Measurements from ENCODE around the gene MYRFL. TPM values are rescaled to one million over a fixed set of nuclear protein-coding genes. Genes with fewer than 3 reads are reported as not detected.
A peak's percentile ranks its signal among the peaks of the same experiment; 100 is the strongest.

The MYRFL gene
- total and polyA plus RNA-seq, 9 donors = 0.21 to 0.94 (median 0.41) TPM

GRCh38 chr12:69922999-69923398 lies 98.0 kb downstream of the MYRFL start:
- Histone ChIP-seq H3K4me1 (ENCODE audit: control insufficient read depth, insufficient read depth, low read length) (peaks cover 6% of the 10 kb centered on the region), H3K27ac (ENCODE audit: low read length) (no peak overlapping the region), H3K9me3 (replicated peaks; ENCODE audit: control insufficient read depth, low read depth, low read length) (no peaks in the 10 kb centered on the region), H3K36me3 (ENCODE audit: control insufficient read depth, insufficient read depth, low read length) (no peaks in the 10 kb centered on the region), H3K27me3 (ENCODE audit: control insufficient read depth, insufficient read depth, low read length) (no peaks in the 10 kb centered on the region), H3K4me3 (ENCODE audit: low read length) (no peak overlapping the region)
- DNase-seq = no peak

GRCh38 chr12:69925291-69925690 lies 100.3 kb downstream of the MYRFL start:
- H3K4me1 ChIP-seq (ENCODE audit: control insufficient read depth, insufficient read depth, low read length) = no peaks in the 10 kb centered on the region
- H3K4me3 ChIP-seq (ENCODE audit: low read length) = no peak overlapping the region
- no peaks in the 10 kb centered on the region for H3K36me3 ChIP-seq (ENCODE audit: control insufficient read depth, insufficient read depth, low read length)
- no peaks in the 10 kb centered on the region for H3K27me3 ChIP-seq (ENCODE audit: control insufficient read depth, insufficient read depth, low read length)
- 82% methylated on average over 2 of the region's 2 CpGs for WGBS (ENCODE audit: insufficient coverage)
- DNase-seq = no peak
- no peak overlapping the region for H3K27ac ChIP-seq (ENCODE audit: low read length)
- H3K9me3 ChIP-seq (replicated peaks; ENCODE audit: control insufficient read depth, low read depth, low read length) = no peaks in the 10 kb centered on the region

- no peaks in the 10 kb centered on the region for H3K9me3 ChIP-seq (replicated peaks; ENCODE audit: control insufficient read depth, low read depth, low read length)
- no peak overlapping the region for H3K27ac ChIP-seq (ENCODE audit: low read length)
- no peaks in the 10 kb centered on the region for H3K27me3 ChIP-seq (ENCODE audit: control insufficient read depth, insufficient read depth, low read length)
- no peaks in the 10 kb centered on the region for H3K4me1 ChIP-seq (ENCODE audit: control insufficient read depth, insufficient read depth, low read length)
- H3K4me3 ChIP-seq (ENCODE audit: low read length) = no peak overlapping the region
- no peak for DNase-seq
- no peaks in the 10 kb centered on the region for H3K36me3 ChIP-seq (ENCODE audit: control insufficient read depth, insufficient read depth, low read length)
- 90% methylated on average over 3 of the region's 4 CpGs for WGBS (ENCODE audit: insufficient coverage)
Measured at GRCh38 chr12:69927164-69927563, 102.1 kb downstream of the MYRFL start.

- no peak for DNase-seq
- Histone ChIP-seq H3K9me3 (replicated peaks; ENCODE audit: control insufficient read depth, low read depth, low read length) (no peaks in the 10 kb centered on the region), H3K27me3 (ENCODE audit: control insufficient read depth, insufficient read depth, low read length) (no peaks in the 10 kb centered on the region), H3K27ac (ENCODE audit: low read length) (no peak overlapping the region), H3K4me3 (ENCODE audit: low read length) (no peak overlapping the region), H3K36me3 (ENCODE audit: control insufficient read depth, insufficient read depth, low read length) (no peaks in the 10 kb centered on the region), H3K4me1 (ENCODE audit: control insufficient read depth, insufficient read depth, low read length) (peaks cover 5% of the 10 kb centered on the region)
- 62% methylated on average over 2 of the region's 2 CpGs for WGBS (ENCODE audit: insufficient coverage)
Measured at GRCh38 chr12:69929125-69929524, 104.1 kb downstream of the MYRFL start.

- no CpG with 5 or more reads among the region's 3 CpGs for WGBS (ENCODE audit: insufficient coverage)
- Histone ChIP-seq H3K27ac (ENCODE audit: low read length) (no peak overlapping the region), H3K36me3 (ENCODE audit: control insufficient read depth, insufficient read depth, low read length) (no peaks in the 10 kb centered on the region), H3K4me3 (ENCODE audit: low read length) (no peak overlapping the region), H3K9me3 (replicated peaks; ENCODE audit: control insufficient read depth, low read depth, low read length) (no peaks in the 10 kb centered on the region), H3K27me3 (ENCODE audit: control insufficient read depth, insufficient read depth, low read length) (no peaks in the 10 kb centered on the region), H3K4me1 (ENCODE audit: control insufficient read depth, insufficient read depth, low read length) (peaks cover 5% of the 10 kb centered on the region)
- DNase-seq = no peak
Measured at GRCh38 chr12:69929531-69929930, 104.5 kb downstream of the MYRFL start.

- Histone ChIP-seq H3K9me3 (replicated peaks; ENCODE audit: control insufficient read depth, low read depth, low read length) (no peaks in the 10 kb centered on the region), H3K27me3 (ENCODE audit: control insufficient read depth, insufficient read depth, low read length) (no peaks in the 10 kb centered on the region), H3K4me3 (ENCODE audit: low read length) (no peak overlapping the region), H3K36me3 (ENCODE audit: control insufficient read depth, insufficient read depth, low read length) (no peaks in the 10 kb centered on the region), H3K27ac (ENCODE audit: low read length) (no peak overlapping the region), H3K4me1 (ENCODE audit: control insufficient read depth, insufficient read depth, low read length) (peaks cover 17% of the 10 kb centered on the region)
- peak; percentile 42 for DNase-seq
- no CpG with 5 or more reads among the region's 2 CpGs for WGBS (ENCODE audit: insufficient coverage)
Measured at GRCh38 chr12:69931569-69931968, 106.5 kb downstream of the MYRFL start.

GRCh38 chr12:69932154-69932553 lies 107.1 kb downstream of the MYRFL start:
- Histone ChIP-seq H3K4me1 (ENCODE audit: control insufficient read depth, insufficient read depth, low read length) (peaks cover 17% of the 10 kb centered on the region), H3K27me3 (ENCODE audit: control insufficient read depth, insufficient read depth, low read length) (no peaks in the 10 kb centered on the region), H3K27ac (ENCODE audit: low read length) (no peak overlapping the region), H3K4me3 (ENCODE audit: low read length) (no peak overlapping the region), H3K9me3 (replicated peaks; ENCODE audit: control insufficient read depth, low read depth, low read length) (no peaks in the 10 kb centered on the region), H3K36me3 (ENCODE audit: control insufficient read depth, insufficient read depth, low read length) (no peaks in the 10 kb centered on the region)
- WGBS (ENCODE audit: insufficient coverage) = no CpG with 5 or more reads among the region's 2 CpGs
- no peak for DNase-seq

GRCh38 chr12:69932676-69933552 lies 107.9 kb downstream of the MYRFL start:
- H3K27ac ChIP-seq (ENCODE audit: low read length) = no peak overlapping the region

GRCh38 chr12:69934011-69934410 lies 109.0 kb downstream of the MYRFL start:
- no peaks in the 10 kb centered on the region for H3K27me3 ChIP-seq (ENCODE audit: control insufficient read depth, insufficient read depth, low read length)
- DNase-seq = no peak
- no peak overlapping the region for H3K27ac ChIP-seq (ENCODE audit: low read length)
- 96% methylated on average over 4 of the region's 4 CpGs for whole genome bisulfite sequencing (ENCODE audit: insufficient coverage)
- H3K4me3 ChIP-seq (ENCODE audit: low read length) = no peak overlapping the region
- H3K36me3 ChIP-seq (ENCODE audit: control insufficient read depth, insufficient read depth, low read length) = no peaks in the 10 kb centered on the region
- peaks cover 17% of the 10 kb centered on the region for H3K4me1 ChIP-seq (ENCODE audit: control insufficient read depth, insufficient read depth, low read length)
- H3K9me3 ChIP-seq (replicated peaks; ENCODE audit: control insufficient read depth, low read depth, low read length) = no peaks in the 10 kb centered on the region

More at GRCh38 chr12:69932676-69933552, 107.9 kb downstream of the MYRFL start:
- Histone ChIP-seq H3K4me3 (ENCODE audit: low read length) (no peak overlapping the region), H3K27me3 (ENCODE audit: control insufficient read depth, insufficient read depth, low read length) (no peaks in the 10 kb centered on the region), H3K4me1 (ENCODE audit: control insufficient read depth, insufficient read depth, low read length) (peaks cover 17% of the 10 kb centered on the region), H3K9me3 (replicated peaks; ENCODE audit: control insufficient read depth, low read depth, low read length) (no peaks in the 10 kb centered on the region), H3K36me3 (ENCODE audit: control insufficient read depth, insufficient read depth, low read length) (no peaks in the 10 kb centered on the region)
- DNase-seq = no peak
- 87% methylated on average over 4 of the region's 6 CpGs for WGBS (ENCODE audit: insufficient coverage)

GRCh38 chr12:69935651-69936100 lies 110.6 kb downstream of the MYRFL start:
- no peak overlapping the region for H3K4me3 ChIP-seq (ENCODE audit: low read length)
- H3K9me3 ChIP-seq (replicated peaks; ENCODE audit: control insufficient read depth, low read depth, low read length) = no peaks in the 10 kb centered on the region
- DNase-seq = peak; percentile 88
- no peaks in the 10 kb centered on the region for H3K36me3 ChIP-seq (ENCODE audit: control insufficient read depth, insufficient read depth, low read length)
- 71% methylated on average over 2 of the region's 5 CpGs for WGBS (ENCODE audit: insufficient coverage)
- no peaks in the 10 kb centered on the region for H3K27me3 ChIP-seq (ENCODE audit: control insufficient read depth, insufficient read depth, low read length)
- H3K27ac ChIP-seq (ENCODE audit: low read length) = no peak overlapping the region
- H3K4me1 ChIP-seq (ENCODE audit: control insufficient read depth, insufficient read depth, low read length) = peaks cover 17% of the 10 kb centered on the region
